Hepatocyte (in vitro differentiated cells): ENCODE data around the gene ACTR5. TPM values are rescaled to one million over a fixed set of nuclear protein-coding genes. Genes with fewer than 3 reads are reported as not detected.
A peak's percentile ranks its signal among the peaks of the same experiment; 100 is the strongest.
"Not testable (repeated sequence)": the region's sequence is repeated elsewhere in the genome, so short reads cannot be mapped to it uniquely, and the experiment has no call there.

ENCODE experiments used
- DNase-seq: peaks from one replicate; pipeline ENCODE4 v3.0.0-alpha.2; 2016; ENCODE audit warnings: low spot score
- H2AFZ ChIP-seq: fragments of 200-600 bp; sonication (generic); 2 replicates; pipeline ENCODE4 v1.6.0; 2016; ENCODE audit warnings: antibody characterized with exemption, mild to moderate bottlenecking
- H3K27ac ChIP-seq: fragments of 200-600 bp; sonication (generic); 2 replicates; pipeline ENCODE4 v1.5.1; 2016; ENCODE audit warnings: mild to moderate bottlenecking
- H3K27me3 ChIP-seq: fragments of 200-600 bp; sonication (generic); 2 replicates; pipeline ENCODE4 v1.6.1; 2016
- H3K36me3 ChIP-seq: fragments of 200-600 bp; sonication (generic); replicated peaks from 2 replicates; pipeline ENCODE4 v1.5.1; 2016; ENCODE audit warnings: low read depth; ENCODE audit not compliant: insufficient read depth
- H3K4me1 ChIP-seq: fragments of 200-600 bp; sonication (generic); 2 replicates; pipeline ENCODE4 v1.5.1; 2016; ENCODE audit warnings: mild to moderate bottlenecking, moderate library complexity; ENCODE audit not compliant: insufficient read depth
- H3K4me2 ChIP-seq: fragments of 200-600 bp; sonication (generic); 2 replicates; pipeline ENCODE4 v1.6.0; 2016
- H3K4me3 ChIP-seq: fragments of 200-600 bp; sonication (generic); 2 replicates; pipeline ENCODE4 v1.5.1; 2016; ENCODE audit warnings: mild to moderate bottlenecking
- H3K79me2 ChIP-seq: fragments of 200-600 bp; sonication (generic); 2 replicates; pipeline ENCODE4 v1.6.0; 2017; ENCODE audit warnings: mild to moderate bottlenecking
- H3K9me2 ChIP-seq: fragments of 200-600 bp; sonication (generic); replicated peaks from 2 replicates; pipeline ENCODE4 v1.6.0; 2017; ENCODE audit warnings: mild to moderate bottlenecking; ENCODE audit not compliant: insufficient read depth
- H3K9me3 ChIP-seq: fragments of 200-600 bp; sonication (generic); 2 replicates; pipeline ENCODE4 v1.5.1; 2016; ENCODE audit warnings: low read depth, mild to moderate bottlenecking
- H4K20me1 ChIP-seq: fragments of 200-600 bp; sonication (generic); 2 replicates; pipeline ENCODE4 v1.6.0; 2016; ENCODE audit warnings: mild to moderate bottlenecking; ENCODE audit not compliant: insufficient read depth, poor library complexity, severe bottlenecking
- EZH2 ChIP-seq: fragments of 200-600 bp; sonication (generic); IDR thresholded peaks from 2 replicates; pipeline ENCODE4 v1.6.1; 2016; ENCODE audit warnings: antibody characterized with exemption, mild to moderate bottlenecking, borderline replicate concordance
- EZH2phosphoT487 ChIP-seq: fragments of 200-600 bp; sonication (generic); IDR thresholded peaks from one replicate; pipeline ENCODE4 v1.6.1; 2018; ENCODE audit warnings: antibody characterized with exemption, mild to moderate bottlenecking, low read depth, moderate library complexity; ENCODE audit not compliant: unreplicated experiment, severe bottlenecking
- WGBS: methylation state at CpG from one replicate; pipeline ENCODE4 v1.1.6; 2016; ENCODE audit warnings: low lambda C conversion rate; ENCODE audit errors: missing lambda C conversion rate; 5-methylcytosine and 5-hydroxymethylcytosine counted together
- polyA plus RNA-seq: library from polyadenylated mRNA; unstranded; fragments of >200 nt; fragmentation: Nextera tagmentation; extraction: Ambion mirVana; gene quantifications from 2 replicates; pipeline ENCODE4 v1.2.1, GENCODE V29; 2016
- total RNA-seq: library from RNA; depleted of rRNA; stranded (reverse); fragments of >200 nt; gene quantifications from 2 replicates; pipeline ENCODE4 v1.2.3, GENCODE V29; 2014
- TF ChIP-seq, protein P1 (sequence below): fragments of 200-600 bp; sonication (generic); IDR thresholded peaks from 2 replicates; pipeline ENCODE4 v1.5.1; 2016; ENCODE audit warnings: antibody characterized with exemption, mild to moderate bottlenecking; ENCODE audit not compliant: poor library complexity

The ACTR5 gene
- total and polyA plus RNA-seq, 2 experiments from 2014 or later = 8.5 to 10.1 TPM

DNA sequence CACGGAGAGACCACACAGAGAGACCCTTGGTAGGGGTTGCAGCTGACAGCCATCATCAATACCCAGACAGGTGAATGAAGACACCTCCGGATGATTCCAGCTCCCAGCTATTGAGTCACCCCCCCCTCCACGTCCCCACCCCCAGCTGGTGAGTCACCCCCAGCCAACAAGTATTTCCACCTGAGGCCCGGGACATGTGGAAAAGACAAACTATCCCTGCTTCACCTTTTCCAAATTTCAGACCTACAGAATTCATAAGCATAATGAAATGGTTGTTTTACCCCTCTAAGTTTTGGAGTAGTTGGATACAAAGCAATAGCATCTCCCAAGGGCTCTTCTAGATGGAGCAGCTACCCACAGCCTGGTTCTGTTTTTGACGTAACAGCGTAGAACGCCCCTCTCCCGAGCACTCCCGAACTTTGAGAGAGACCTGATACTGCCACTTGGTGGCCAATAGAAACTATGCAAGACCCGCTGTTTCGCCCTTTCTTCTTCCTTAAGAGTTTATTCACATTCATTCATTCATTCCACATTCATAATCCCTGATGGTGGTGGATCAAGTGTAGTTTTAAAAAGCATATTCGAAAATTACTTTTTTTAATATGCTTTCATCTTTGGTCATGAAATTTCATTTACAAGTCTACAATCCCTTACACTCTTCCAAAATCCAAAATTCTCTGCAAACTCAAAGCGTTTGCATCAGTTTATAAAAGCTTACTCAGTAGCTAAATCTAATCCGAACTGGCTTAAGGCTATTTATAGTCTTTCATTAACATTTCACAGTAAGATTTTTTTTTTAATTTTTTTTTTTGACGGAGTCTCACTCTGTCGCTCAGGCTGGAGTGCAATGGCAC is 42.2 kb downstream of the ACTR5 start:
- no peak overlapping the region for H3K4me2 ChIP-seq

GRCh38 chr20:38791291-38791690 is 43.0 kb downstream of the ACTR5 start:
- no peaks in the 10 kb centered on the region for H3K9me2 ChIP-seq
- no peaks in the 10 kb centered on the region for H3K79me2 ChIP-seq
- no peaks in the 10 kb centered on the region for H3K9me3 ChIP-seq
- no peaks in the 10 kb centered on the region for H4K20me1 ChIP-seq
- no peaks in the 10 kb centered on the region for H3K36me3 ChIP-seq
- DNase-seq = no peak
- no peak overlapping the region for H3K27ac ChIP-seq
- 79% methylated on average over 3 of the region's 3 CpGs for WGBS
- no peaks in the 10 kb centered on the region for H3K27me3 ChIP-seq
- TF ChIP-seq EZH2phosphoT487 (no peak), EZH2 (no peak)
- TF ChIP-seq, protein P1, sequence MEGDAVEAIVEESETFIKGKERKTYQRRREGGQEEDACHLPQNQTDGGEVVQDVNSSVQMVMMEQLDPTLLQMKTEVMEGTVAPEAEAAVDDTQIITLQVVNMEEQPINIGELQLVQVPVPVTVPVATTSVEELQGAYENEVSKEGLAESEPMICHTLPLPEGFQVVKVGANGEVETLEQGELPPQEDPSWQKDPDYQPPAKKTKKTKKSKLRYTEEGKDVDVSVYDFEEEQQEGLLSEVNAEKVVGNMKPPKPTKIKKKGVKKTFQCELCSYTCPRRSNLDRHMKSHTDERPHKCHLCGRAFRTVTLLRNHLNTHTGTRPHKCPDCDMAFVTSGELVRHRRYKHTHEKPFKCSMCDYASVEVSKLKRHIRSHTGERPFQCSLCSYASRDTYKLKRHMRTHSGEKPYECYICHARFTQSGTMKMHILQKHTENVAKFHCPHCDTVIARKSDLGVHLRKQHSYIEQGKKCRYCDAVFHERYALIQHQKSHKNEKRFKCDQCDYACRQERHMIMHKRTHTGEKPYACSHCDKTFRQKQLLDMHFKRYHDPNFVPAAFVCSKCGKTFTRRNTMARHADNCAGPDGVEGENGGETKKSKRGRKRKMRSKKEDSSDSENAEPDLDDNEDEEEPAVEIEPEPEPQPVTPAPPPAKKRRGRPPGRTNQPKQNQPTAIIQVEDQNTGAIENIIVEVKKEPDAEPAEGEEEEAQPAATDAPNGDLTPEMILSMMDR = no peak
- no peak overlapping the region for H3K4me2 ChIP-seq
- no peak overlapping the region for H3K4me3 ChIP-seq
- no peaks in the 10 kb centered on the region for H3K4me1 ChIP-seq
- no peak overlapping the region for H2AFZ ChIP-seq

More for the DNA sequence above, 42.2 kb downstream of the ACTR5 start:
- no peak overlapping the region for H2AFZ ChIP-seq
- H3K9me2 ChIP-seq = no peaks in the 10 kb centered on the region
- H3K27me3 ChIP-seq = no peaks in the 10 kb centered on the region
- H3K4me1 ChIP-seq = no peaks in the 10 kb centered on the region
- 41% methylated on average over 16 of the region's 16 CpGs for WGBS
- no peaks in the 10 kb centered on the region for H3K79me2 ChIP-seq
- H3K36me3 ChIP-seq = no peaks in the 10 kb centered on the region
- no peaks in the 10 kb centered on the region for H3K9me3 ChIP-seq
- DNase-seq = peak; percentile 63
- no peak overlapping the region for H3K27ac ChIP-seq
- H4K20me1 ChIP-seq = no peaks in the 10 kb centered on the region
- no peak overlapping the region for H3K4me3 ChIP-seq
- TF ChIP-seq EZH2phosphoT487 = no peak
- no peak for TF ChIP-seq EZH2
- TF ChIP-seq, protein P1 = peak; percentile 63

GRCh38 chr20:38791940-38792339 is 43.7 kb downstream of the ACTR5 start:
- Histone ChIP-seq H3K4me3 (no peak overlapping the region), H2AFZ (no peak overlapping the region), H3K27ac (no peak overlapping the region), H3K4me2 (no peak overlapping the region), H3K9me3 (no peaks in the 10 kb centered on the region), H3K4me1 (no peaks in the 10 kb centered on the region), H3K9me2 (no peaks in the 10 kb centered on the region), H3K27me3 (no peaks in the 10 kb centered on the region), H4K20me1 (no peaks in the 10 kb centered on the region), H3K79me2 (no peaks in the 10 kb centered on the region), H3K36me3 (no peaks in the 10 kb centered on the region)
- 89% methylated on average over 1 of the region's 1 CpG for WGBS
- DNase-seq = no peak
- TF ChIP-seq, protein P1 = no peak
- no peak for TF ChIP-seq EZH2
- no peak for TF ChIP-seq EZH2phosphoT487

DNA sequence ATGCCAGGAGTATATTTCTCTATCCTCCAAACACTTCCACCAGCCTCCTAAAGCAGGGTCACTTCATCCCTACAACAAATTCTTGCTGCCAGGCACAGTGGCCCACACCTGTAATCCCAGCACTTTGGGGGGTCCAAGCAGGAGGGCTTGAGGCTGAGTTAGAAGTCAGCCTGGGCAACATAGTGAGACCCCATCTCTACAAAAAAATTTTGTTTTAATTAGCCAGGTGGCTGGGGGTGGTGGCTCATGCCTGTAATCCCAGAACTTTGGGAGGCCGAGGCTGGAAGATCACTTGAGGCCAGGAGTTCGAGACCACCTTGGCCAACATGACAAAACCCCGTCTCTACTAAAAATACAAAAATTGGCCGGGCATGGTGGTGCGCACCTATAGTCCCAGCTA is 45.8 kb downstream of the ACTR5 start:
- not testable (repeated sequence) for DNase-seq, H3K4me3 ChIP-seq, H3K4me2 ChIP-seq, H3K27me3 ChIP-seq, H3K4me1 ChIP-seq, H3K79me2 ChIP-seq, H2AFZ ChIP-seq, H3K9me2 ChIP-seq, H3K27ac ChIP-seq, H3K9me3 ChIP-seq, H4K20me1 ChIP-seq, H3K36me3 ChIP-seq
- WGBS = 91% methylated on average over 5 of the region's 5 CpGs
